GM23338 (cell line): ENCODE measurements around the gene CCDC122. TPM values are rescaled to one million over a fixed set of nuclear protein-coding genes. Genes with fewer than 3 reads are reported as not detected.

Source experiments
- ATAC-seq: fragments of 200-7000 bp; cut with Tn5 transposase; 3 replicates; pipeline ENCODE4 v1.9.1; 2020
- DNase-seq: peaks from one replicate; pipeline ENCODE4 v3.0.0-alpha.2; 2015; ENCODE audit warnings: low spot score
- H2AFZ ChIP-seq: fragments of 200-600 bp; sonication (generic); 2 replicates; pipeline ENCODE4 v1.8.0; 2016; ENCODE audit warnings: antibody characterized with exemption, mild to moderate bottlenecking, moderate library complexity
- H3F3A ChIP-seq: fragments of 200-600 bp; sonication (generic); replicated peaks from 2 replicates; pipeline ENCODE4 v1.8.0; 2017; ENCODE audit warnings: antibody characterized with exemption, mixed run types, low read depth
- H3K27ac ChIP-seq: fragments of 200-600 bp; sonication (generic); 2 replicates; pipeline ENCODE4 v1.6.1; 2016; ENCODE audit warnings: low read depth
- H3K27me3 ChIP-seq: fragments of 200-600 bp; sonication (generic); 2 replicates; pipeline ENCODE4 v1.8.0; 2016; ENCODE audit warnings: mild to moderate bottlenecking, mixed run types, moderate library complexity; ENCODE audit not compliant: insufficient read depth
- H3K36me3 ChIP-seq: fragments of 200-600 bp; sonication (generic); 2 replicates; pipeline ENCODE4 v1.8.0; 2016; ENCODE audit warnings: mild to moderate bottlenecking; ENCODE audit not compliant: insufficient read depth
- H3K4me1 ChIP-seq: fragments of 200-600 bp; sonication (generic); 2 replicates; pipeline ENCODE4 v1.8.0; 2016; ENCODE audit warnings: mild to moderate bottlenecking, moderate library complexity; ENCODE audit not compliant: insufficient read depth
- H3K4me2 ChIP-seq: fragments of 200-600 bp; sonication (generic); 2 replicates; pipeline ENCODE4 v1.7.1; 2017; ENCODE audit warnings: mixed run types
- H3K4me3 ChIP-seq: fragments of 200-600 bp; sonication (generic); 2 replicates; pipeline ENCODE4 v1.6.1; 2016; ENCODE audit warnings: mixed run types
- H3K79me2 ChIP-seq: fragments of 200-600 bp; sonication (generic); replicated peaks from 2 replicates; pipeline ENCODE4 v1.8.0; 2017; ENCODE audit warnings: mild to moderate bottlenecking; ENCODE audit not compliant: insufficient read depth
- H3K9me2 ChIP-seq: fragments of 200-600 bp; sonication (generic); 2 replicates; pipeline ENCODE4 v1.8.0; 2017; ENCODE audit not compliant: insufficient read depth
- H4K20me1 ChIP-seq: fragments of 200-600 bp; sonication (generic); replicated peaks from 2 replicates; pipeline ENCODE4 v1.8.0; 2017; ENCODE audit warnings: mild to moderate bottlenecking; ENCODE audit not compliant: insufficient read depth
- H3K27ac Mint-ChIP-seq: 2 replicates; pipeline ENCODE4 v1.8.0; 2020; ENCODE audit warnings: inconsistent platforms, mild to moderate bottlenecking, moderate library complexity, mixed read lengths
- H3K27me3 Mint-ChIP-seq: 3 replicates; pipeline ENCODE4 v1.8.0; 2022; ENCODE audit warnings: low read depth, mild to moderate bottlenecking, moderate library complexity, mixed read lengths, inconsistent platforms; ENCODE audit not compliant: insufficient read depth, poor library complexity
- H3K36me3 Mint-ChIP-seq: 3 replicates; pipeline ENCODE4 v1.8.0; 2021; ENCODE audit warnings: low read depth, mild to moderate bottlenecking, inconsistent platforms, moderate library complexity, mixed read lengths
- H3K4me1 Mint-ChIP-seq: 3 replicates; pipeline ENCODE4 v1.8.0; 2020; ENCODE audit warnings: mild to moderate bottlenecking, inconsistent platforms, mixed read lengths
- H3K4me3 Mint-ChIP-seq: 3 replicates; pipeline ENCODE4 v1.8.0; 2021; ENCODE audit warnings: moderate library complexity, mild to moderate bottlenecking, inconsistent platforms, mixed read lengths
- H3K9me3 Mint-ChIP-seq: 3 replicates; pipeline ENCODE4 v1.8.0; 2020; ENCODE audit warnings: moderate library complexity, mild to moderate bottlenecking, inconsistent platforms, mixed read lengths
- CREB1 ChIP-seq: fragments of 250-450 bp; sonication (Bioruptor Pico); IDR thresholded peaks from 2 replicates; pipeline ENCODE4 v1.5.0; 2020; ENCODE audit warnings: low read depth, mild to moderate bottlenecking, moderate library complexity
- EZH2 ChIP-seq: fragments of 200-600 bp; sonication (generic); IDR thresholded peaks from one replicate; pipeline ENCODE4 v1.8.0; 2017; ENCODE audit warnings: antibody characterized with exemption, mild to moderate bottlenecking, low read depth; ENCODE audit not compliant: unreplicated experiment
- JUNB ChIP-seq: IDR thresholded peaks from one replicate; pipeline ENCODE4 v1.6.1; 2016; ENCODE audit warnings: antibody characterized with exemption; ENCODE audit not compliant: unreplicated experiment
- POLR2AphosphoS5 ChIP-seq: IDR thresholded peaks from 2 replicates; pipeline ENCODE4 v1.6.1; 2016; ENCODE audit warnings: antibody characterized with exemption, low read depth
- ZNF331 ChIP-seq: fragments of 250-450 bp; sonication (Bioruptor Pico); IDR thresholded peaks from 2 replicates; pipeline ENCODE4 v1.5.0; 2020; ENCODE audit warnings: low read depth, mild to moderate bottlenecking, moderate library complexity
- polyA plus RNA-seq: library from polyadenylated mRNA; unstranded; fragments of >200 nt; fragmentation: Nextera tagmentation; extraction: Ambion mirVana; gene quantifications from 2 replicates; pipeline ENCODE4 v1.2.1, GENCODE V29; 2016
- total RNA-seq: library from RNA; depleted of rRNA; stranded (reverse); fragments of >200 nt; shearing (Covaris generic); gene quantifications from 2 replicates; pipeline ENCODE4 v1.2.3, GENCODE V29; 2014
- TF ChIP-seq, protein P1 (sequence below): IDR thresholded peaks from one replicate; pipeline ENCODE4 v1.6.1; 2018; ENCODE audit warnings: antibody characterized with exemption; ENCODE audit not compliant: unreplicated experiment
- TF ChIP-seq, protein P2 (sequence below), 2 experiments: fragments of 200-600 bp in 1 of 2; sonication (generic) in 1 of 2; conservative IDR thresholded peaks; 2 replicates each; pipeline versions ENCODE4 v1.5.1 to v1.6.1; 2016 to 2017; ENCODE audit warnings: antibody characterized with exemption in 2 of 2, low read depth in 2 of 2, mild to moderate bottlenecking in 2 of 2, moderate library complexity in 1 of 2

The CCDC122 gene
- total and polyA plus RNA-seq, 2 experiments from 2014 or later, result 7.5 to 30.6 TPM

DNA sequence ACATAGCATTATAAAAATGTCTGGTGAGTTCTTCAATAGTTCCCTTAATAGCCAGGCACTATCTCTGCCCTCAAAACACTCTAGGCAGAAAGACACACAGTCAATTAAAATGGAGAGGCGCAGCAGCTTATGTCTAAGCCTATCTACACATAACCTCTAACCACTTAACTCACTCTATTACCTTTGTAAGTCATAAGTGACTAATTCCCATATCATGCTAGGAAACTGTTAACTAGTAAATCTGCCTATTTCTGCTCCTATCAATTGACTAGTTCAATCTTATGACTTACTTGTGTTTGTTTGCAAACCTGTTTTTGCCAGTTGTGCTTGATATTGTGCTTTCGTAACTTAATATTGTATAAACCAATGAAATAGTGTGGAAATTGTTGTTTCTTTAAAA lies 3.2 kb downstream of the CCDC122 start:
- Mint-ChIP-seq H3K27me3 (peaks cover 5% of the 10 kb centered on the region), H3K4me3 (no peak overlapping the region)
- H3K4me1 ChIP-seq, result peaks cover 33% of the 10 kb centered on the region

DNA sequence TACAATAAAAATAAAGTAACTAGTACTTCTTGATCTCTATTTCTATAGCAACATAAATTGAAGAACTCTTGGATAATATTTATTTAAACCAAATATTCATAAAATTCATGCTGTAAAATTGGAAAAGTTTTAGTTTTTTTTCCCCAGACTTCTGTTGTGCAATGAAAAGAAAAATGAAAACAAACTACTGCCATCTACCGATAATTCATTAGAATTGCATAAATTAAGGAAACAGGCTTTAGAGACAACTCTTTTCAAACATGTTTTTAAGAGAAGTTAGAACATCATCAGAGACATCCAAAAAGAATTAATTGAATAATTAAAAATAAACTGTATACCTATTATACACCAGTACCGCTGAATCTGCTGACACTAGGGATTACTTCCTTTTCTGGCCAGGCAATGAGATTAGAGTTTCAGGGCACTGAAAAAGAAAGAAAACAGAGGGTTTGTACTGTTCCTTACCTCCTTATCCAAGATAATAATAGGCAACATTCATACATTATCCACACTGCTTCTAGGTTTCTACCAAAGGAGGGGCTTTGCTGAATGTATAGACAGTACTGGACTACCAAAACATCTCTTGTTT lies 4.9 kb downstream of the CCDC122 start:
- no peaks in the 10 kb centered on the region for H3K36me3 Mint-ChIP-seq
- H3K4me2 ChIP-seq, result no peak overlapping the region

More for the DNA sequence above, 3.2 kb downstream of the CCDC122 start:
- H3K9me3 Mint-ChIP-seq, result no peaks in the 10 kb centered on the region
- no peaks in the 10 kb centered on the region for H4K20me1 ChIP-seq
- H2AFZ ChIP-seq, result no peak overlapping the region
- no peak overlapping the region for H3K4me2 ChIP-seq
- ATAC-seq, result no peak
- no peak overlapping the region for H3K27ac Mint-ChIP-seq
- H3K27ac ChIP-seq, result no peak overlapping the region
- TF ChIP-seq POLR2AphosphoS5, result no peak
- TF ChIP-seq ZNF331 (CRISPR knock-in tag), result no peak
- TF ChIP-seq, protein P1, sequence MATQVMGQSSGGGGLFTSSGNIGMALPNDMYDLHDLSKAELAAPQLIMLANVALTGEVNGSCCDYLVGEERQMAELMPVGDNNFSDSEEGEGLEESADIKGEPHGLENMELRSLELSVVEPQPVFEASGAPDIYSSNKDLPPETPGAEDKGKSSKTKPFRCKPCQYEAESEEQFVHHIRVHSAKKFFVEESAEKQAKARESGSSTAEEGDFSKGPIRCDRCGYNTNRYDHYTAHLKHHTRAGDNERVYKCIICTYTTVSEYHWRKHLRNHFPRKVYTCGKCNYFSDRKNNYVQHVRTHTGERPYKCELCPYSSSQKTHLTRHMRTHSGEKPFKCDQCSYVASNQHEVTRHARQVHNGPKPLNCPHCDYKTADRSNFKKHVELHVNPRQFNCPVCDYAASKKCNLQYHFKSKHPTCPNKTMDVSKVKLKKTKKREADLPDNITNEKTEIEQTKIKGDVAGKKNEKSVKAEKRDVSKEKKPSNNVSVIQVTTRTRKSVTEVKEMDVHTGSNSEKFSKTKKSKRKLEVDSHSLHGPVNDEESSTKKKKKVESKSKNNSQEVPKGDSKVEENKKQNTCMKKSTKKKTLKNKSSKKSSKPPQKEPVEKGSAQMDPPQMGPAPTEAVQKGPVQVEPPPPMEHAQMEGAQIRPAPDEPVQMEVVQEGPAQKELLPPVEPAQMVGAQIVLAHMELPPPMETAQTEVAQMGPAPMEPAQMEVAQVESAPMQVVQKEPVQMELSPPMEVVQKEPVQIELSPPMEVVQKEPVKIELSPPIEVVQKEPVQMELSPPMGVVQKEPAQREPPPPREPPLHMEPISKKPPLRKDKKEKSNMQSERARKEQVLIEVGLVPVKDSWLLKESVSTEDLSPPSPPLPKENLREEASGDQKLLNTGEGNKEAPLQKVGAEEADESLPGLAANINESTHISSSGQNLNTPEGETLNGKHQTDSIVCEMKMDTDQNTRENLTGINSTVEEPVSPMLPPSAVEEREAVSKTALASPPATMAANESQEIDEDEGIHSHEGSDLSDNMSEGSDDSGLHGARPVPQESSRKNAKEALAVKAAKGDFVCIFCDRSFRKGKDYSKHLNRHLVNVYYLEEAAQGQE, result no peak
- TF ChIP-seq, protein P2, sequence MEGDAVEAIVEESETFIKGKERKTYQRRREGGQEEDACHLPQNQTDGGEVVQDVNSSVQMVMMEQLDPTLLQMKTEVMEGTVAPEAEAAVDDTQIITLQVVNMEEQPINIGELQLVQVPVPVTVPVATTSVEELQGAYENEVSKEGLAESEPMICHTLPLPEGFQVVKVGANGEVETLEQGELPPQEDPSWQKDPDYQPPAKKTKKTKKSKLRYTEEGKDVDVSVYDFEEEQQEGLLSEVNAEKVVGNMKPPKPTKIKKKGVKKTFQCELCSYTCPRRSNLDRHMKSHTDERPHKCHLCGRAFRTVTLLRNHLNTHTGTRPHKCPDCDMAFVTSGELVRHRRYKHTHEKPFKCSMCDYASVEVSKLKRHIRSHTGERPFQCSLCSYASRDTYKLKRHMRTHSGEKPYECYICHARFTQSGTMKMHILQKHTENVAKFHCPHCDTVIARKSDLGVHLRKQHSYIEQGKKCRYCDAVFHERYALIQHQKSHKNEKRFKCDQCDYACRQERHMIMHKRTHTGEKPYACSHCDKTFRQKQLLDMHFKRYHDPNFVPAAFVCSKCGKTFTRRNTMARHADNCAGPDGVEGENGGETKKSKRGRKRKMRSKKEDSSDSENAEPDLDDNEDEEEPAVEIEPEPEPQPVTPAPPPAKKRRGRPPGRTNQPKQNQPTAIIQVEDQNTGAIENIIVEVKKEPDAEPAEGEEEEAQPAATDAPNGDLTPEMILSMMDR (conservative IDR thresholded peaks at IDR 0.05; ENCODE audit: low read depth in 2 of 2), result no peak
- TF ChIP-seq EZH2, result no peak
- no peak for TF ChIP-seq CREB1
- peaks cover 12% of the 10 kb centered on the region for H3K27me3 ChIP-seq
- H3K4me3 ChIP-seq, result no peak overlapping the region
- H3K4me1 Mint-ChIP-seq, result peaks cover 32% of the 10 kb centered on the region
- no peaks in the 10 kb centered on the region for H3F3A ChIP-seq
- H3K36me3 Mint-ChIP-seq, result no peaks in the 10 kb centered on the region
- 0 out of 2 replicates have a peak, but pooled peaks cover 3% of the 10 kb centered on the region for H3K36me3 ChIP-seq
- H3K79me2 ChIP-seq, result no peaks in the 10 kb centered on the region; the same call in 1 of the 2 replicates
- DNase-seq, result no peak
- H3K9me2 ChIP-seq, result no peaks in the 10 kb centered on the region

More for the DNA sequence above, 4.9 kb downstream of the CCDC122 start:
- no peaks in the 10 kb centered on the region for H3K27me3 ChIP-seq
- H3K4me1 ChIP-seq, result peaks cover 25% of the 10 kb centered on the region
- Mint-ChIP-seq H3K27me3 (no peaks in the 10 kb centered on the region), H3K9me3 (no peaks in the 10 kb centered on the region), H3K4me1 (peaks cover 23% of the 10 kb centered on the region), H3K4me3 (no peak overlapping the region), H3K27ac (no peak overlapping the region)
- TF ChIP-seq, protein P2 (conservative IDR thresholded peaks at IDR 0.05; ENCODE audit: low read depth in 2 of 2), result peak in 1 of 2 experiments; percentile 68; a peak in 3 of 4 replicates
- TF ChIP-seq JUNB, result no peak
- no peaks in the 10 kb centered on the region for H4K20me1 ChIP-seq
- H3K36me3 ChIP-seq, result peaks cover 4% of the 10 kb centered on the region; the same call in 1 of the 2 replicates
- no peak overlapping the region for H3K4me3 ChIP-seq
- no peak overlapping the region for H3K27ac ChIP-seq
- no peaks in the 10 kb centered on the region for H3K9me2 ChIP-seq
- no peak overlapping the region for H2AFZ ChIP-seq
- H3F3A ChIP-seq, result no peaks in the 10 kb centered on the region
- DNase-seq (peak; percentile 31), ATAC-seq (no peak)
- no peaks in the 10 kb centered on the region; the same call in 1 of the 2 replicates for H3K79me2 ChIP-seq
